KMS-11 (cell line): ENCODE data around the gene DHX15.

Experiments
- H2AFZ ChIP-seq: fragments of 200-600 bp; sonication (generic); 2 replicates; pipeline ENCODE4 v1.6.1; 2016; ENCODE audit warnings: antibody characterized with exemption, mixed run types, low read depth
- H3K27ac ChIP-seq: fragments of 200-600 bp; sonication (generic); 2 replicates; pipeline ENCODE4 v1.6.1; 2016; ENCODE audit warnings: mild to moderate bottlenecking, mixed run types
- H3K27me3 ChIP-seq: fragments of 200-600 bp; sonication (generic); 2 replicates; pipeline ENCODE4 v1.6.1; 2017; ENCODE audit warnings: mild to moderate bottlenecking, low read depth, mixed run types, moderate library complexity; ENCODE audit not compliant: insufficient read depth
- H3K36me3 ChIP-seq: fragments of 200-600 bp; sonication (generic); 2 replicates; pipeline ENCODE4 v1.6.1; 2017; ENCODE audit warnings: mild to moderate bottlenecking, mixed run types; ENCODE audit not compliant: insufficient read depth
- H3K4me1 ChIP-seq: fragments of 200-600 bp; sonication (generic); 2 replicates; pipeline ENCODE4 v1.6.1; 2016; ENCODE audit warnings: mild to moderate bottlenecking, low read depth, mixed run types; ENCODE audit not compliant: poor library complexity, severe bottlenecking
- H3K4me2 ChIP-seq: fragments of 200-600 bp; sonication (generic); 2 replicates; pipeline ENCODE4 v1.7.0; 2016; ENCODE audit warnings: mild to moderate bottlenecking, mixed run types
- H3K4me3 ChIP-seq: fragments of 200-600 bp; sonication (generic); IDR thresholded peaks from 2 replicates; pipeline ENCODE4 v1.6.1; 2017; ENCODE audit warnings: low read depth, low read length, mixed read lengths; ENCODE audit not compliant: insufficient read depth
- H3K79me2 ChIP-seq: fragments of 200-600 bp; sonication (generic); 2 replicates; pipeline ENCODE4 v1.6.1; 2016; ENCODE audit warnings: low read depth, mixed run types; ENCODE audit not compliant: insufficient read depth
- H3K9ac ChIP-seq: fragments of 200-600 bp; sonication (generic); 2 replicates; pipeline ENCODE4 v1.6.1; 2016; ENCODE audit warnings: mild to moderate bottlenecking, mixed run types
- H4K20me1 ChIP-seq: fragments of 200-600 bp; sonication (generic); 2 replicates; pipeline ENCODE4 v1.6.1; 2016; ENCODE audit warnings: mild to moderate bottlenecking, mixed run types; ENCODE audit not compliant: insufficient read depth
- TF ChIP-seq, protein P1 (sequence below): fragments of 200-600 bp; sonication (generic); conservative IDR thresholded peaks from 2 replicates; pipeline ENCODE4 v1.6.1; 2017; ENCODE audit warnings: low read depth, mild to moderate bottlenecking, antibody characterized with exemption, low read length, moderate library complexity, mixed read lengths

The DHX15 gene

DNA sequence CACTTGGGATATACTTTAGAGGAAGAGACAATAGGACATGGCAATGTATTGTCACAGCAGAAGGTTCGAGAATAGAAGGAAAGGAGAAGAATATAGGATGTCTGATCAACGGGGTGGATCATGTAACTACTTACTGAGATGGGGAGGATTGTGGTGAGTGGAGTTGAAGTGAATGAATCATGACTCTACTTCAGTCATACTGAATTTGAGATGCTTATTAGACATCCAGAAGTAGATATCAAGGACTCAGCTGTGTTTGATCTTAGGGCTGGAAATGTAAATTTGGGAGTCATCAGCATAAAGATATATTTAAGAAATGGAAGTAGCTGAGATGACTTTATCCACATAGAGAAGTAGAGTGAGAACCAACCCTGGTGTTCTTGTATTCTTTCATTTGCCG, 29.1 kb upstream of the DHX15 start:
- Histone ChIP-seq H2AFZ (no peak overlapping the region), H3K4me2 (no peak overlapping the region), H3K9ac (no peak overlapping the region)

DNA sequence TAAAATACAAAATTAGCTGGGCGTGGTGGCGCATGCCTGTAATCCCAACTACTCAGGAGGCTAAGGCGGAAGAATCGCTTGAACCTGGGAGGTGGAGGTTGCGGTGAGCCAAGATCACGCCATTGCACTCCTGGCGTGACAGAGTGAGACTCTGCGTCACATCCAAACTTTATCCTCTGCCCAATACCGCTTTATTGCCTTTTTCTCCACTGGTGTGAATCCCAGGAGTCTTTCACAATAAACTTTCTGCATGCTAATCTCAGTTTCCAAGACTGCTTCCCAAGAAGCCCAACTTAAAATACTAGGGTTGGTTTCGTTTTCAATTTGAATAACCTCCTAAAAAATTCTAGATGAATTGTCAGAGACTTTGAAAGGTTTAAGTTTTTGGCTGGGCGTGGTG, 27.2 kb upstream of the DHX15 start:
- Histone ChIP-seq H3K27ac (no peak overlapping the region), H3K79me2 (no peaks in the 10 kb centered on the region), H3K4me1 (no peaks in the 10 kb centered on the region), H3K4me3 (no peak overlapping the region), H3K36me3 (no peaks in the 10 kb centered on the region), H3K9ac (no peak overlapping the region), H3K27me3 (no peaks in the 10 kb centered on the region), H2AFZ (no peak overlapping the region), H3K4me2 (no peak overlapping the region), H4K20me1 (no peaks in the 10 kb centered on the region)
- TF ChIP-seq, protein P1, sequence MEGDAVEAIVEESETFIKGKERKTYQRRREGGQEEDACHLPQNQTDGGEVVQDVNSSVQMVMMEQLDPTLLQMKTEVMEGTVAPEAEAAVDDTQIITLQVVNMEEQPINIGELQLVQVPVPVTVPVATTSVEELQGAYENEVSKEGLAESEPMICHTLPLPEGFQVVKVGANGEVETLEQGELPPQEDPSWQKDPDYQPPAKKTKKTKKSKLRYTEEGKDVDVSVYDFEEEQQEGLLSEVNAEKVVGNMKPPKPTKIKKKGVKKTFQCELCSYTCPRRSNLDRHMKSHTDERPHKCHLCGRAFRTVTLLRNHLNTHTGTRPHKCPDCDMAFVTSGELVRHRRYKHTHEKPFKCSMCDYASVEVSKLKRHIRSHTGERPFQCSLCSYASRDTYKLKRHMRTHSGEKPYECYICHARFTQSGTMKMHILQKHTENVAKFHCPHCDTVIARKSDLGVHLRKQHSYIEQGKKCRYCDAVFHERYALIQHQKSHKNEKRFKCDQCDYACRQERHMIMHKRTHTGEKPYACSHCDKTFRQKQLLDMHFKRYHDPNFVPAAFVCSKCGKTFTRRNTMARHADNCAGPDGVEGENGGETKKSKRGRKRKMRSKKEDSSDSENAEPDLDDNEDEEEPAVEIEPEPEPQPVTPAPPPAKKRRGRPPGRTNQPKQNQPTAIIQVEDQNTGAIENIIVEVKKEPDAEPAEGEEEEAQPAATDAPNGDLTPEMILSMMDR: no peak

More for the DNA sequence above, 29.1 kb upstream of the DHX15 start:
- TF ChIP-seq, protein P1: no peak
- Histone ChIP-seq H3K4me3 (no peak overlapping the region), H3K27me3 (no peaks in the 10 kb centered on the region), H3K36me3 (no peaks in the 10 kb centered on the region), H4K20me1 (no peaks in the 10 kb centered on the region), H3K4me1 (no peaks in the 10 kb centered on the region), H3K27ac (no peak overlapping the region), H3K79me2 (no peaks in the 10 kb centered on the region)

DNA sequence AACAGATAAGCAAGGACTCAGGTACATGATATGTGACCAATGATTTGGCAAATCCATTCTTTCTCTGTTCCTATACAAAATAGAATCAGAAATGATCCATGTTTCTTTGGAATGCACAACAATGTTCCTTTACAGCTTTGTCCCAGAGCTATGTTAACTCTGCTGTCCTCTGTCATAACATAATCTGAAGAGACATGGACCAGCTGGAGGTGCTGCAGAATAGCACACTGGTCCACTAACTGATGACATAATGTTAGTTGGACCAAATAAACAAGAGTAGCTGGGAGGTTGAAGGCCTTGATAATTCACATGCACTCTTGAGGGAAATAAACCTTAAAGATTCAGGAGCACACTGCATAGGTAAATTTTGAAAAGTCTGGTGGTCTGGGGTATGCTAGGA, 23.0 kb upstream of the DHX15 start:
- Histone ChIP-seq H3K27ac (no peak overlapping the region), H3K4me3 (no peak overlapping the region), H3K9ac (no peak overlapping the region), H3K27me3 (no peaks in the 10 kb centered on the region), H4K20me1 (no peaks in the 10 kb centered on the region), H3K4me2 (no peak overlapping the region), H3K36me3 (no peaks in the 10 kb centered on the region), H3K79me2 (no peaks in the 10 kb centered on the region), H2AFZ (no peak overlapping the region), H3K4me1 (no peaks in the 10 kb centered on the region)
- TF ChIP-seq, protein P1: no peak

DNA sequence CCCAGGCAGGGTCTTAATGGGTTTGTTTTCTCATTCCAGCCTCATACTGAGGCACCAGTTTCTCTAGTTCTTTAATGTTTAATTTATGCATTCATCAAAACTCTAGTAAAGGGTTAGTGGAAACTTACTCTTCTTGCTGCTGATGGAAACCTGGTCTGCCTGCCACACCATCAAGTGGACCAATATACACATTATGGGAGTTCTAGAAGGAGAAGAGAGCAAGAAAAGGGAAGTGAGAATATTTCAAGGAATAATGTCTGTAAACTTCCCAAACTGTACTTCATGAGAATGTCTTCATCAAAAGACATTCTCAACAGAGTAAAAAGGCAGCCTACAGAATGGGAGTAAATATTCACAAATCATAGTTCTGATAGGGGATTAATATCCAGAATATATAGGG, 20.9 kb upstream of the DHX15 start:
- TF ChIP-seq, protein P1: no peak
- no peak overlapping the region for H3K4me2 ChIP-seq
- no peak overlapping the region for H2AFZ ChIP-seq
- H3K4me1 ChIP-seq: no peaks in the 10 kb centered on the region
- H3K27ac ChIP-seq: no peak overlapping the region
- no peaks in the 10 kb centered on the region for H3K79me2 ChIP-seq
- no peaks in the 10 kb centered on the region for H3K36me3 ChIP-seq
- no peak overlapping the region for H3K4me3 ChIP-seq
- H3K27me3 ChIP-seq: no peaks in the 10 kb centered on the region
- no peak overlapping the region for H3K9ac ChIP-seq
- H4K20me1 ChIP-seq: no peaks in the 10 kb centered on the region
